NCI-H2107 (cell line): ENCODE data around the gene OPRM1.
"Not testable (repeated sequence)": the region's sequence is repeated elsewhere in the genome, so short reads cannot be mapped to it uniquely, and the experiment has no call there.

Source experiments
- DNase-seq: peaks from one replicate; lab custom pipeline; 2025; lab: John Stamatoyannopoulos, UW

Gene OPRM1

DNA sequence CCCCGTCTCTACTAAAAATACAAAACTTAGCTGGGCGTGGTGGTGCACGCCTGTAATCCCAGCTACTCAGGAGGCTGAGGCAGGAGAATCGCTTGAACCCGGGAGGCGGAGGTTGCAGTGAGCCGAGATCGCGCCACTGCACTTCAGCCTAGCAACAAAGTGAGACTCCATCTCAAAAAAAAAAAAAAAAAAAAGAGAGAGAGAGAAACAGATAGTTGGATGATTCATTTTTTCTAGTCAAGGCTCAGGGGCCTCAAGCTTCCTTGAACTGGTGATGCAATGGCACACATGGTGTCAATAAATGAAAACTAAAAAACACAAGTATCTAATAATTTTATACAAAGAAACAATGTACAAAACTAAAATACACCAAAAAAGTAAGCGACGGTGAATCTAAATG, 202.0 kb downstream of the OPRM1 start:
- DNase-seq, result not testable (repeated sequence)

DNA sequence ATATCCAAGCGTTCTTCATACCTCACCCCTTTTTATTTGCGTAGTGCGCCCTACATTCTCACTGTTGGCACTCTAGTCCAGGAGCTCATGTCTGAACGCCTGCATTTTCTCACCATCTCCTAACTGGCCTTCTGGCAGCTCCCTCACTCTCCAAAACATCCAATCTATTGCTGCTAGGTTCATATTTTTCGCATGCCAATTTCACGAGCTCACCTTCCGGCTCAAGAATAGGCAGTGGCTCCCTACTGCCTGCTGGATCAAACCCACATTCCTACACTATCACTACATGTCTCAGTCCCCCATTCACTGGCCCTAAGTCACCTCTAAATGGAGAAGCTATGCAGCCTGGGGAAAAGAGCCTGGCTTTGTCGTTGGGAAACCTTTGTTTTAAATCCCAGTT, 202.5 kb downstream of the OPRM1 start:
- no peak for DNase-seq

DNA sequence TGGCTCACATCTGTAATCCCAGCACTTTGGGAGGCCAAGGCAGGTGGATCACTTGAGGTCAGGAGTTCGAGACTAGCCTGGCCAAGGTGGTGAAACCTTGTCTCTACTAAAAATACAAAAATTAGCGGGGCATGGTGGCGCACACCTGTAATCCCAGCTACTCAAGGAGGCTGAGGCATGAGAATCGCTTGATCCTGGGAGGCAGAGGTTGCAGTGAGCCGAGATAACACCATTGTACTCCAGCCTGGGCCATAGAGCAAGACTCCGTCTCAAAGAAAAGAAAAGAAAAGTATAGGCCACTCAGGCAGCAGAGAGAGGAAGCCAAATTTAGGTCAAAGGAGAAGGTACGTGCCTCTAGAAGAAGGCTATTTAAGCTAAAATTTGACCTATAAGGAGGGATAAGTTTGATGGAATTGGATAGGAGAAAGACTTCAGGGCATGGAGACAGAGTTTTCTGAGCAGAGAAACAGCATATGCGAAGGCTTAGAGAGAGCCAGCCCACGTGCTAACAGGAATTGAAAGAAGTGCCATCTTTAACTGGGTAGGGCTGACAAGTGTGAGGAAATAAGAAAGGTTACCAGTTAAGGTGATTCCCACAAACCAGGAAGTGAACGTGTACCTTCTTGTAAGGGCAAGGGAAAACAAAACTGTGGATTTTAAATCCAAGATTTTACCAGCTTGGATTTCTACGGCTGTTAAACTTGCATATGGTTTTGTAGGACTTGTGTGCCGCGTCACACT, 203.7 kb downstream of the OPRM1 start:
- DNase-seq, result no peak

- DNase-seq, result no peak
These were observed 205.0 kb downstream of the OPRM1 start for GRCh38 chr6:154243793-154244750.

- no peak for DNase-seq
These were observed 206.5 kb downstream of the OPRM1 start for GRCh38 chr6:154245506-154245905.

GRCh38 chr6:154246723-154247118, 207.7 kb downstream of the OPRM1 start:
- DNase-seq, result no peak

DNA sequence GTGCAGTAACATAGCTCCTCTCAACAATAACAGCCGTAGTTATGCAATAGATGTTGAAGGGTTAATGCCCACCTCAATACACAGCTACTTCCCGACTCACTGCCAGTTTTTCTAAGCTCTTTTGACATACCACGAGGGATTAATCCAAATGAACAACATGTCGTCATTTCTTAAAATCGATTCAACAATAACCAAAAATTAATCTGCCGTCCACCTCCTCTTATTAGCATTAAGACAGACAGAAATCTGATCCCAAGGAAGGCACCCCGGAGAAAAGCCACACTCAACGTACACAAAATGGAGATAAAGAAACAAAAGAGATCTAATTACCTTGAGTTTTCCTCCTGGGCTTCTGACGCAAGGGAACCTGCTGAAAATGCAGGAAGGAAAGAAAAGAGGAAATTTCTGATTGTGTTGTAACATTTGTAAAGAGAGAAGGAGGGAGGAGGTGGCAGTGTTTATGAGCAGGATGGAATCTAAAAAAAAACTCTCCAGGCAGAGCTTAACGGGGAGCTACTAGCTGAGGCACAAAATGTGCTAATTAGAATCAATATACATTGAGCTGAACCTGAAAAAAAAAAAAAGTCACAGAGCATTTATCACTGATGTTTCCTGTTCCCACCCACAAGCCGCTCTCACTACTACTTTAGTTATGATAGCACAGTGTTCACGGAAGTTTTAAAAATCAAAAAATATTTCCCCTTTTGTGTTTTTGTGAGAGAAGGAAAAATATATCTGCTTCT, 208.2 kb downstream of the OPRM1 start:
- no peak for DNase-seq

GRCh38 chr6:154249499-154250298, 210.7 kb downstream of the OPRM1 start:
- DNase-seq, result no peak

DNA sequence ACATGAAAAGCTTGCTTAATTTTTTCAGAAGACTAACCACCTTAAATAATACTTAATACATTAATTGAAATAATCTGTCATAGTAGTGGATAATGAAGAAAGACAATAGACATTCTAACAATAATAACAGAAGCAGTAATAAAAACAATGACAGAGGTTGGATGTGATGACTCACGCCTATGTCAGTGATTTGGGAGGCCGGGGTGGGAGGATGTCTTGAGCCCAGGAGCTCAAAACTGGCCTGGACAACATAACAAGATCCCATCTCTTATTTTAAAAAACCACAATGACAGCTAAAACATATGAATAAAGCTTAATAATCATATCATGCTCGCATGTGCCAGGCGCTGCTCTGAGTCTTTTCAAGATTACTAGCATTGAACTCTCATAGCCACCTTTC, 212.1 kb downstream of the OPRM1 start:
- DNase-seq, result no peak

DNA sequence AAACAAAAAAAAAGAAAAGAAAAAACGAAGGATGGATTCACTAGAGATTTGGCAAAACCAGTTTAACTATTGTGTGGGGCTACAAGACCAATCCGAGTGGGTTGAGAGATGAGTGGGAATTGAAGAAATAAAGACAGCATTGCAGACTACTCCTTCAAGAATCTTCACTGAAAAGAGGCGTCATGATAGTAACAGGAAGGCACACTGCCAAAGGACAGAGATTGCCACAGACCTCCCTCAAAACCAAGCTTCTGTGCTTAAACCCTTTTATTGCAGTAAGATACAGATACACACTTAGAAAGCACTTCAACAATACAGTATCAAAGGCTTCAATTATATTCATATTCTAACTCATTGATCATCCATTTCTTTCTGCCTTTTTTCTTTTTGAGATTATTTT, 213.6 kb downstream of the OPRM1 start:
- no peak for DNase-seq

DNA sequence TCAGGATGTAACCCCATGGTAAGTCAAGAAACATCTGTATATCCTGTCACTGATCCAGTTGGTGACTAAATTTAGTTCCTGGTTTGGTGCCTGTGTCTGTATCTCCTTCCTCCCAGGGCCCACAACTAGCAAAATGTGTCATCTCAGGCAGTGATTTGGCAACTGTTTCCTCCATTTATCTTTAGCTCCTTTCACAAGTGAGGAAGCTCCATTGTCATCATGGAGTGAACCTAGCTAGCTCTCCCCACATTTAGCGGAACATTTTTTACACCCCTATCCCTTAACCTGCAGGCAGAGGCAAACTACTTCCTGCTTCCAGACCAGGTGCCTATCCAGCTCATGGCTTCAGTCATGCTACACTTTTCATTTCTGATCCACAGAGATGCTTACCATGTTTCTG, 218.0 kb downstream of the OPRM1 start:
- DNase-seq, result no peak

GRCh38 chr6:154258064-154258757, 219.2 kb downstream of the OPRM1 start:
- no peak for DNase-seq

- no peak for DNase-seq
These were observed 222.8 kb downstream of the OPRM1 start for GRCh38 chr6:154261688-154262397.

DNA sequence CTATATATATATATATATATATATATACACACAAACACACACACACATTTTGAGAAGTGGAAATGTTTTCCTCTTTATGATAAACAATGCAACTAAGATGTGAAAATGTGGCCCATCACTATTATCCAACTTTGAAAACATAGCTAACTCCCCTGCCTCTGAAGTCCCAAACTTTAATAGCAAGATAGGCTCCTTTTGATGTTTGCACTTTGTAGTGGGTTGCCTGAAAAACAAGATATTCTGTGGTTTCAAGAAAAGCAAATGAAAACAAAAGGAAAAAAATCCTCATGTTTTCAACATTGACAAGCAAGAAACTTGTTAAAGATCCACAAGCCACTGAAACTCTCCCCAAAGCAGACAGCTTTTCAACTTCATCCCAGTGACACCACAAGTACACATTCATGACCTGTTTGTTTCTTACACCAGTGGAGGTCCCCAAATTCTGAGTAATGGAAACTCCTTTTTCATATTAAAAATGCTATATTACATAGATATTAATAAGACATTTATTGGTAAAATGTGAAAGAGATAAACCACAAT, 227.6 kb downstream of the OPRM1 start:
- no peak for DNase-seq

GRCh38 chr6:154267508-154268106, 228.6 kb downstream of the OPRM1 start:
- DNase-seq, result no peak

DNA sequence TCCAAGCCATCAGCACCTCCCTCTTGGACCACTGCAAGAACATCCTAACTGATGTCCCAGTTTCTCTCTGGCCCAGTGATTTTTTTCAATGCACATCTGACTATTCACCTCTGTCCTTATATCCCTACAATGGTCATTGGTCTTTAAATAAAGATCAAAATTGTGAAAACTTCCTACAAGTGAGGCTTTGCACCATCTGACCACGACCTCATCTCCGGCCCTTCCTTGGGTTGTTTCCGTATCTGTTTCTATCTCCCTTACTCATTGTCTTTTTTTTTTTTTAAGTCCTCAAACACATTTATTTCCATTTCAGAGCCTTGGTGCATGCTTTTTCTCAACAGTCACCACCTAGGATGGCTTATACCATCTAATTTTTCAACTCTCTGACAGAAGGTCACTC, 229.4 kb downstream of the OPRM1 start:
- DNase-seq, result no peak

GRCh38 chr6:154274168-154274567, 235.1 kb downstream of the OPRM1 start:
- no peak for DNase-seq

- peak; percentile 9 for DNase-seq
These were observed 238.0 kb downstream of the OPRM1 start for GRCh38 chr6:154276810-154277628.

DNA sequence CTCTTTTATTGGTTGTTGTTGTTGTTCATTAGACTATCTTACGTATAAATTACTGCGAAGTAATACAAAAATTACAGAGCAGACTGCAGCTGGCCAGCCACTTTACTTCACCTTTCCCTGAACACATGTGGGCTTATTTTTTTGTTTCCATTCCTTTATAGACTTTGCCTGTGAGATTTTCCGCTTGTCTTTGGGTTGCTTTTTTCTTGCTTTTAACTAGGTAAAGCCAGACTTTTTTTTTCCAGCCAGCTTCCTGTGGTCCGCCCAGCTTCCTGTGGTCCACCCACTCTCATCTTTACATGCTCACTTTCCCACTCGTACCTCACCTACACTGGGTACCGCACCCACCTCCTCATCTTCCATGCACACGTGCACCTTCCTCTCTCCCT, 238.6 kb downstream of the OPRM1 start:
- DNase-seq, result no peak
